Measurements from ENCODE around the gene DMBX1. TPM values are rescaled to one million over a fixed set of nuclear protein-coding genes. Genes with fewer than 3 reads are reported as not detected.

Gene DMBX1
- polyA plus RNA-seq, 1 of the 3 experiments (the other 2 are of a cell fraction): not detected

- ChIA-PET POLR2A (no interaction called here), CTCF (interaction anchor here (0.6 to 3.6 kb wide), 6 partner anchors 9 to 48 kb away, joined by 3 to 16 read pairs (median 4); no protein-coding TSS in a partner anchor)
- peaks cover 0 to 2% of the 10 kb centered on the region in 2 experiments; a peak in 1 of 4 replicates for H3K4me1 ChIP-seq (ENCODE audit: control insufficient read depth in 1 of 2, insufficient read depth in 2 of 2, low read depth in 1 of 2, low read length in 1 of 2)
- H3K36me3 ChIP-seq (replicated peaks in 1 of 2; ENCODE audit: control insufficient read depth in 1 of 2, insufficient read depth in 2 of 2, low read length in 1 of 2): no peaks in the 10 kb centered on the region
- H3K9me2 ChIP-seq: no peaks in the 10 kb centered on the region
- H2AFZ ChIP-seq (ENCODE audit: low read depth): no peak overlapping the region
- H3K9ac ChIP-seq: no peak overlapping the region
- no peak overlapping the region for H3K4me2 ChIP-seq
- DNase-seq: no peak
- no peaks in the 10 kb centered on the region for H3F3A ChIP-seq (replicated peaks; ENCODE audit: insufficient read depth)
- H3K27me3 ChIP-seq (ENCODE audit: insufficient read depth): peaks cover 25% of the 10 kb centered on the region
- WGBS (ENCODE audit: low lambda C conversion rate): 68% methylated on average over 12 of the region's 14 CpGs
- no peaks in the 10 kb centered on the region for H4K20me1 ChIP-seq (ENCODE audit: insufficient read depth)
- H3K9me3 ChIP-seq: no peaks in the 10 kb centered on the region
- no peak for TF ChIP-seq CHD2 (IDR thresholded peaks at IDR 0.05; ENCODE audit: low read length, partially characterized antibody)
- TF ChIP-seq NRF1 (IDR thresholded peaks at IDR 0.05; ENCODE audit: low read depth, low read length): no peak
- TF ChIP-seq EP300 (IDR thresholded peaks at IDR 0.05; ENCODE audit: borderline replicate concordance in 1 of 2, low read depth in 1 of 2, low read length in 1 of 2): no peak
- no peaks in the 10 kb centered on the region for H3K79me2 ChIP-seq (ENCODE audit: insufficient read depth)
- no peak overlapping the region for H3K4me3 ChIP-seq (ENCODE audit: low read depth in 2 of 2, low read length in 1 of 2)
- no peak overlapping the region for H3K27ac ChIP-seq (ENCODE audit: low read depth in 2 of 2, low read length in 1 of 2)
Observed at GRCh38 chr1:46484783-46485490, 4.7 kb upstream of the DMBX1 start.

GRCh38 chr1:46485564-46486431 lies 3.8 kb upstream of the DMBX1 start:
- Histone ChIP-seq H3K36me3 (replicated peaks in 1 of 2; ENCODE audit: control insufficient read depth in 1 of 2, insufficient read depth in 2 of 2, low read length in 1 of 2) (no peaks in the 10 kb centered on the region), H3K9me2 (no peaks in the 10 kb centered on the region), H3K4me3 (ENCODE audit: low read depth in 2 of 2, low read length in 1 of 2) (no peak overlapping the region), H2AFZ (ENCODE audit: low read depth) (no peak overlapping the region), H3K4me2 (no peak overlapping the region), H3K27me3 (ENCODE audit: insufficient read depth) (peaks cover 34% of the 10 kb centered on the region), H3K79me2 (ENCODE audit: insufficient read depth) (no peaks in the 10 kb centered on the region), H3K4me1 (ENCODE audit: control insufficient read depth in 1 of 2, insufficient read depth in 2 of 2, low read depth in 1 of 2, low read length in 1 of 2) (peaks cover 0 to 5% of the 10 kb centered on the region in 2 experiments; a peak in 1 of 4 replicates), H4K20me1 (ENCODE audit: insufficient read depth) (0 out of 2 replicates have a peak, but pooled peaks cover 2% of the 10 kb centered on the region), H3K27ac (ENCODE audit: low read depth in 2 of 2, low read length in 1 of 2) (no peak overlapping the region), H3K9ac (no peak overlapping the region), H3K9me3 (no peaks in the 10 kb centered on the region), H3F3A (replicated peaks; ENCODE audit: insufficient read depth) (no peaks in the 10 kb centered on the region)
- peak; percentile 58 for DNase-seq
- TF ChIP-seq POLR2AphosphoS5 (IDR thresholded peaks at IDR 0.05; ENCODE audit: low read depth, low read length) (no peak), SMC3 (IDR thresholded peaks at IDR 0.05; ENCODE audit: low read depth, low read length) (no peak), ZBTB33 (IDR thresholded peaks at IDR 0.05; ENCODE audit: borderline replicate concordance, low read depth) (no peak), CTCF (IDR thresholded peaks at IDR 0.05) (no peak), SIN3A (IDR thresholded peaks at IDR 0.05; ENCODE audit: borderline replicate concordance, low read depth, low read length) (no peak), MAX (IDR thresholded peaks at IDR 0.05; ENCODE audit: low read depth) (no peak)
- POLR2A ChIA-PET: no interaction called here
- CTCF ChIA-PET: interaction anchor here (1.0 to 5.5 kb wide), 8 partner anchors 8 to 47 kb away, joined by 3 to 43 read pairs (median 9); no protein-coding TSS in a partner anchor
- 41% methylated on average over 42 of the region's 58 CpGs for WGBS (ENCODE audit: low lambda C conversion rate)
